GM13976 (cell line): ENCODE measurements around the gene KRT5.

Experiments
- DNase-seq: peaks from one replicate; pipeline ENCODE4 v3.0.0; 2012; ENCODE audit warnings: low spot score
- CTCF ChIP-seq: IDR thresholded peaks from 2 replicates; pipeline ENCODE4 v1.5.1; 2012; ENCODE audit warnings: borderline replicate concordance, mild to moderate bottlenecking; ENCODE audit not compliant: insufficient read depth; ENCODE audit errors: extremely low read depth, missing control alignments, control extremely low read depth
- in situ Hi-C: fragments of 300-500 bp; cut with MboI; formaldehyde crosslinking; loops from one replicate; pipeline ENCODE4 v1.12.0; 2022; ENCODE audit warnings: low sequenced_read_pairs, mixed read lengths, inconsistent platforms; ENCODE audit not compliant: unreplicated experiment

Gene KRT5

GRCh38 chr12:52517005-52517835 lies 3.0 kb downstream of the KRT5 start:
- in situ Hi-C loops = no loop called here
- TF ChIP-seq CTCF = no peak
- DNase-seq = no peak

DNA sequence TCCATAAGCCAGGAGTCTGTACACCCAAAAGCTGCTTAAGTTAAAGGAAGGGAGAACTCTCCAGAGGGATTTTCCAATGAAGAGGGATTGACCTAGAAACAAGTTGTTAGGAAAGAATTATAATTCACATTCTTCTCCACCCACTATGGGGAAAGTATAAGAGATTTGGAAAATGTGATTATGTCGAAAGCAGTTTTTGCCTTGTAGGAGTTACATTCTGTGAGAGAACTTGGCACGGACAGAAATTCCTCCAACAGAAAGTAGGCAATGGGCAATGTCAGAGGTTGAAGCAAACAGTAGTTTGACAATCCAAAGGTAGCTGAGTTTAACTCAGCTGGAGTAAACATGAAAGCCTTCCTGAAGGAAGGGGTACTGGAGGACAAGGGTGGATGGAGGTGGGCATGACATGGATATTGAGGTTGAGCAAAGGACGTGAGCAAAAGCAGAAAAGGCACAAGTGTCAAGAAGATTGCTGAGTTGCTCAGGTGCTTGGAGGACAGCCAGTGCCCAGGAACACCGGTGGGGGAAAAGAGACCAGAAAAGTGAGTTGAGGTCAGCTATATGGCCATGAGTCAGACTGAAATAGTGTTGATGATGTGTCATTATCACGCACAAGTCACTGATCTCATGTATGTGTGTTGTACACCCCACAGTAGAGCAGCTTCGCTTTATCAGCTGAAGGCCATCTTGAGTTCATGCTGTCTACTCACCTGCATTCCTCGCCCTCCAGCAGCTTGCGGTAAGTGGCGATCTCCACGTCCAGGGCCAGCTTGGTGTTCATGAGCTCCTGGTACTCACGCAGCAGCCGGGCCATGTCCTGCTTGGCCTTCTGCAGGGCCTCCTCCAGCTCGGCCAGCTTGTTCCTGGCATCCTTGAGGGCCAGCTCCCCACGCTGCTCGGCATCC lies 4.0 kb downstream of the KRT5 start:
- in situ Hi-C loops = no loop called here
- TF ChIP-seq CTCF = no peak
- DNase-seq = no peak

- TF ChIP-seq CTCF = no peak
- no peak for DNase-seq
- in situ Hi-C loops = no loop called here
These were observed 4.9 kb downstream of the KRT5 start for GRCh38 chr12:52515319-52515646.

DNA sequence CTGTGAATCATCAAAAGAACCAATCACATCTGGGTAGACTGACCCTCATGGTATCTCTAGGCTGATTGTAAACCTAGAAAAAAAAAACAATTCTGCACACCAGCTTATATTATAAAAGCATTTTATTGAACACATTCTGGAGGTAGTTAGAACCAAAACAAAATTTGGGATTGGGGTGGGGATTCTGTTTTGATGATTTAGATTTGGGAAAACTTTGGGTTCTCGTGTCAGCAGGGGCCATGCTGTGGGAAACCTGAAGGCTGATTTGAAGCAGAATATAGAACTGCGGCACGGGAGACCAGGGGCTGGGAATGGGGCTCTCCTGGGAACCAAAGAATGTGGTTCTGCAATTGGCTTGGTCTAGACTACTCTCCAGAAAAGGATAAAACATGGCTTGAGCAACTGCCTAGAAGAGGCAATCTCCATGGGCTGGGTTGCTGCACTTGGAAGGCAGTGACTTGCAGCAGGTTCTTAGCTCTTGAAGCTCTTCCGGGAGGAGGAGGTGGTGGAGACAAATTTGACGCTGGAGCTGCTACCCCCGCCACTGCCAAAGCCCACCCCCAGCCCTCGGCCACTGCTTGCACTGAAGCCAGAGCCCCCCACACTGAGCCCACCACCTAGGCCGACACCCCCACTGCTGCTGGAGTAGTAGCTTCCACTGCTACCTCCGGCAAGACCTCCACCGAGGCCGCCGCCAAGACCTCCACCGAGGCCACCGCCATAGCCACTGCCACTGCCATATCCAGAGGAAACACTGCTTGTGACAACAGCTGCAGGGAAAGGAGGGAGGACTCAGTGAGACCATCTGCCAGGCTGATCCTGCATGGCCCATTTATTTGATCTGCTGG lies 5.5 kb downstream of the KRT5 start:
- TF ChIP-seq CTCF = no peak
- in situ Hi-C loops = no loop called here
- DNase-seq = no peak

GRCh38 chr12:52513736-52514135 lies 6.5 kb downstream of the KRT5 start:
- TF ChIP-seq CTCF = no peak
- DNase-seq = no peak
- in situ Hi-C loops = no loop called here

- in situ Hi-C loops = no loop called here
- no peak for DNase-seq
- no peak for TF ChIP-seq CTCF
These were observed 12.0 kb downstream of the KRT5 start for GRCh38 chr12:52508211-52508610.
